GM12874 (cell line): ENCODE data around the gene ZNF148.

Source experiments
- CTCF ChIP-seq: IDR thresholded peaks from 2 replicates; pipeline ENCODE4 v1.5.1; 2011; ENCODE audit warnings: low read depth, mild to moderate bottlenecking, control low read depth, low read length, moderate library complexity; ENCODE audit not compliant: insufficient read depth

Gene ZNF148

GRCh38 chr3:125179143-125179883 is 195.8 kb downstream of the ZNF148 start:
- no peak for TF ChIP-seq CTCF

GRCh38 chr3:125177746-125178145 is 197.4 kb downstream of the ZNF148 start:
- TF ChIP-seq CTCF = no peak
